ENCODE data around the gene GALNT12. TPM values are rescaled to one million over a fixed set of nuclear protein-coding genes. Genes with fewer than 3 reads are reported as not detected.

GALNT12 gene
- polyA plus RNA-seq, 1 donor (not counting 4 experiments of a cell fraction or from before 2014, with no cell fraction given), result 1.8 TPM

- H3K9me1 ChIP-seq (ENCODE audit: control insufficient read depth, extremely low read depth, insufficient read depth, low read length), result peaks cover 2% of the 10 kb centered on the region
- H3K9me3 ChIP-seq (ENCODE audit: control insufficient read depth, low read depth, low read length), result no peaks in the 10 kb centered on the region
- no peaks in the 10 kb centered on the region for H4K20me1 ChIP-seq (ENCODE audit: control insufficient read depth, extremely low read depth, insufficient read depth, low read length)
- no peak overlapping the region for H2AFZ ChIP-seq (ENCODE audit: control insufficient read depth, low read length)
- no peaks in the 10 kb centered on the region for H3K79me2 ChIP-seq (ENCODE audit: control insufficient read depth, insufficient read depth, low read length)
- H3K36me3 ChIP-seq (ENCODE audit: control insufficient read depth in 2 of 2, extremely low read depth in 1 of 2, insufficient read depth in 2 of 2, low read length in 2 of 2), result peaks cover 14% of the 10 kb centered on the region in 2 experiments
- FAIRE-seq, result no peak
- dilution Hi-C loops (cut with MboI; ENCODE audit: extremely low pct_ligation_motif_present, low sequenced_read_pairs), result no loop called here
- H3K9ac ChIP-seq (ENCODE audit: control insufficient read depth, extremely low read depth, insufficient read depth, low read length), result no peak overlapping the region
- H3K4me2 ChIP-seq (ENCODE audit: control insufficient read depth, extremely low read depth, insufficient read depth, low read depth, low read length), result no peak overlapping the region
- H3K27ac ChIP-seq (ENCODE audit: control insufficient read depth, insufficient read depth, low read length), result no peak overlapping the region
- no peak for DNase-seq (ENCODE audit: low read depth, low spot score)
- H3K4me3 ChIP-seq (ENCODE audit: control insufficient read depth in 2 of 3, extremely low read depth in 1 of 3, insufficient read depth in 2 of 3, low read depth in 1 of 3, low read length in 3 of 3), result no peak overlapping the region
- no peaks in the 10 kb centered on the region for H3K27me3 ChIP-seq (ENCODE audit: control insufficient read depth, extremely low read depth, insufficient read depth, low read length)
- peaks cover 10% of the 10 kb centered on the region for H3K4me1 ChIP-seq (ENCODE audit: control insufficient read depth, extremely low read depth, insufficient read depth, low read length)
- no peak for TF ChIP-seq CTCF (optimal IDR thresholded peaks at IDR 0.05 in 1 of 3, IDR thresholded peaks at IDR 0.05 in 1 of 3, conservative IDR thresholded peaks at IDR 0.05 in 1 of 3; ENCODE audit: extremely low read depth in 1 of 3, insufficient read depth in 2 of 3, low read length in 3 of 3)
- no peak for TF ChIP-seq EZH2 (IDR thresholded peaks at IDR 0.05; ENCODE audit: low read length)
These were observed 39.6 kb upstream of the GALNT12 start for GRCh38 chr9:98767915-98768314.

GRCh38 chr9:98768344-98768743 lies 39.1 kb upstream of the GALNT12 start:
- H3K9me3 ChIP-seq (ENCODE audit: control insufficient read depth, low read depth, low read length), result no peaks in the 10 kb centered on the region
- TF ChIP-seq EZH2 (IDR thresholded peaks at IDR 0.05; ENCODE audit: low read length) (no peak), CTCF (optimal IDR thresholded peaks at IDR 0.05 in 1 of 3, IDR thresholded peaks at IDR 0.05 in 1 of 3, conservative IDR thresholded peaks at IDR 0.05 in 1 of 3; ENCODE audit: extremely low read depth in 1 of 3, insufficient read depth in 2 of 3, low read length in 3 of 3) (no peak)
- H3K4me2 ChIP-seq (ENCODE audit: control insufficient read depth, extremely low read depth, insufficient read depth, low read depth, low read length), result no peak overlapping the region
- no peak overlapping the region for H3K27ac ChIP-seq (ENCODE audit: control insufficient read depth, insufficient read depth, low read length)
- H3K79me2 ChIP-seq (ENCODE audit: control insufficient read depth, insufficient read depth, low read length), result no peaks in the 10 kb centered on the region
- FAIRE-seq (no peak), DNase-seq (ENCODE audit: low read depth, low spot score) (no peak)
- H3K9ac ChIP-seq (ENCODE audit: control insufficient read depth, extremely low read depth, insufficient read depth, low read length), result no peak overlapping the region
- H3K4me1 ChIP-seq (ENCODE audit: control insufficient read depth, extremely low read depth, insufficient read depth, low read length), result peaks cover 10% of the 10 kb centered on the region
- H4K20me1 ChIP-seq (ENCODE audit: control insufficient read depth, extremely low read depth, insufficient read depth, low read length), result no peaks in the 10 kb centered on the region
- no peaks in the 10 kb centered on the region for H3K27me3 ChIP-seq (ENCODE audit: control insufficient read depth, extremely low read depth, insufficient read depth, low read length)
- no peak overlapping the region for H3K4me3 ChIP-seq (ENCODE audit: control insufficient read depth in 2 of 3, extremely low read depth in 1 of 3, insufficient read depth in 2 of 3, low read depth in 1 of 3, low read length in 3 of 3)
- H3K36me3 ChIP-seq (ENCODE audit: control insufficient read depth in 2 of 2, extremely low read depth in 1 of 2, insufficient read depth in 2 of 2, low read length in 2 of 2), result peaks cover 16 to 19% of the 10 kb centered on the region in 2 experiments
- H3K9me1 ChIP-seq (ENCODE audit: control insufficient read depth, extremely low read depth, insufficient read depth, low read length), result peaks cover 2% of the 10 kb centered on the region
- dilution Hi-C loops (cut with MboI; ENCODE audit: extremely low pct_ligation_motif_present, low sequenced_read_pairs), result no loop called here
- no peak overlapping the region for H2AFZ ChIP-seq (ENCODE audit: control insufficient read depth, low read length)
